ENCODE measurements around the gene IBSP. TPM values are rescaled to one million over a fixed set of nuclear protein-coding genes. Genes with fewer than 3 reads are reported as not detected.

Gene IBSP
- total RNA-seq, 1 experiment from 2014 or later: not detected

- no peaks in the 10 kb centered on the region for H3K27me3 ChIP-seq (ENCODE audit: insufficient read depth, low read depth)
- TF ChIP-seq CTCF (conservative IDR thresholded peaks at IDR 0.05) (no peak), EZH2 (IDR thresholded peaks at IDR 0.05; ENCODE audit: low read depth) (no peak)
- H3K4me3 ChIP-seq: no peak overlapping the region
- H3K79me2 ChIP-seq (ENCODE audit: low read depth): no peaks in the 10 kb centered on the region
- intact Hi-C loops (cut with micrococcal nuclease; ENCODE audit: unreplicated experiment): no loop called here
- ChIA-PET CTCF (interaction anchor here (2.6 kb wide), 1 partner anchor 135 kb away, joined by 21 read pairs; no protein-coding TSS in a partner anchor), POLR2A (ENCODE audit: unreplicated experiment) (no interaction called here)
- no peak for DNase-seq
- H3K9me2 ChIP-seq (ENCODE audit: insufficient read depth): no peaks in the 10 kb centered on the region
- no peaks in the 10 kb centered on the region for H4K20me1 ChIP-seq (ENCODE audit: insufficient read depth)
- peaks cover 10% of the 10 kb centered on the region for H3K4me1 ChIP-seq (replicated peaks; ENCODE audit: insufficient read depth)
- H3K4me2 ChIP-seq: no peak overlapping the region
- H3K9me3 ChIP-seq (ENCODE audit: insufficient read depth, low read depth): no peaks in the 10 kb centered on the region
- no peaks in the 10 kb centered on the region for H3F3A ChIP-seq (ENCODE audit: insufficient read depth, low read depth)
- no peak overlapping the region for H2AFZ ChIP-seq
- no peak overlapping the region for H3K27ac ChIP-seq
- no TSS peak for BruUV-seq (replicated peaks)
- H3K36me3 ChIP-seq (ENCODE audit: low read depth): no peaks in the 10 kb centered on the region
Observed at GRCh38 chr4:87851332-87851731, 52.0 kb downstream of the IBSP start.

- POLR2A ChIA-PET (ENCODE audit: unreplicated experiment): no interaction called here
Observed at GRCh38 chr4:87851953-87852352, 52.6 kb downstream of the IBSP start.

GRCh38 chr4:87853108-87853507 is 53.8 kb downstream of the IBSP start:
- no TSS peak for BruUV-seq (replicated peaks)
- H3K4me2 ChIP-seq: peak overlapping the region; percentile 36; the same call in 1 of the 2 replicates
- CTCF ChIA-PET: interaction anchor here (0.6 to 2.6 kb wide), 10 partner anchors 49 to 359 kb away, joined by 3 to 21 read pairs (median 4); no protein-coding TSS in a partner anchor

More at GRCh38 chr4:87851953-87852352, 52.6 kb downstream of the IBSP start:
- intact Hi-C loops (cut with micrococcal nuclease; ENCODE audit: unreplicated experiment): no loop called here
- Histone ChIP-seq H3K79me2 (ENCODE audit: low read depth) (no peaks in the 10 kb centered on the region), H3F3A (ENCODE audit: insufficient read depth, low read depth) (no peaks in the 10 kb centered on the region), H3K9me3 (ENCODE audit: insufficient read depth, low read depth) (no peaks in the 10 kb centered on the region), H3K27ac (no peak overlapping the region), H4K20me1 (ENCODE audit: insufficient read depth) (no peaks in the 10 kb centered on the region), H3K4me3 (no peak overlapping the region), H2AFZ (no peak overlapping the region), H3K4me1 (replicated peaks; ENCODE audit: insufficient read depth) (peaks cover 10% of the 10 kb centered on the region), H3K27me3 (ENCODE audit: insufficient read depth, low read depth) (no peaks in the 10 kb centered on the region), H3K4me2 (no peak overlapping the region), H3K36me3 (ENCODE audit: low read depth) (no peaks in the 10 kb centered on the region), H3K9me2 (ENCODE audit: insufficient read depth) (no peaks in the 10 kb centered on the region)
- DNase-seq: no peak
- no TSS peak for BruUV-seq (replicated peaks)
- TF ChIP-seq CTCF (conservative IDR thresholded peaks at IDR 0.05) (no peak), EZH2 (IDR thresholded peaks at IDR 0.05; ENCODE audit: low read depth) (no peak)
- CTCF ChIA-PET: interaction anchor here (1.4 to 2.6 kb wide), 3 partner anchors 122 to 181 kb away, joined by 3 to 21 read pairs (median 8); no protein-coding TSS in a partner anchor

More at GRCh38 chr4:87853108-87853507, 53.8 kb downstream of the IBSP start:
- Histone ChIP-seq H3K27ac (peak overlapping the region; percentile 50), H2AFZ (0 out of 2 replicates have a peak overlapping the region, but pooled peaks have one; percentile 52), H3K36me3 (ENCODE audit: low read depth) (no peaks in the 10 kb centered on the region), H3K79me2 (ENCODE audit: low read depth) (no peaks in the 10 kb centered on the region), H3F3A (ENCODE audit: insufficient read depth, low read depth) (no peaks in the 10 kb centered on the region), H4K20me1 (ENCODE audit: insufficient read depth) (no peaks in the 10 kb centered on the region), H3K27me3 (ENCODE audit: insufficient read depth, low read depth) (no peaks in the 10 kb centered on the region), H3K9me2 (ENCODE audit: insufficient read depth) (no peaks in the 10 kb centered on the region), H3K9me3 (ENCODE audit: insufficient read depth, low read depth) (no peaks in the 10 kb centered on the region), H3K4me1 (replicated peaks; ENCODE audit: insufficient read depth) (peaks cover 10% of the 10 kb centered on the region), H3K4me3 (no peak overlapping the region)
- peak in 1 of 2 experiments; percentile 41 for DNase-seq
- intact Hi-C loops (cut with micrococcal nuclease; ENCODE audit: unreplicated experiment): loop anchor here (1.0 kb wide), 3 partner anchors 120 to 359 kb away; no protein-coding TSS in a partner anchor
- TF ChIP-seq CTCF (conservative IDR thresholded peaks at IDR 0.05) (peak; percentile 59), EZH2 (IDR thresholded peaks at IDR 0.05; ENCODE audit: low read depth) (no peak)
- POLR2A ChIA-PET (ENCODE audit: unreplicated experiment): no interaction called here
